Prostate gland (tissue), 2 donors: ENCODE data around the gene ERMARD. TPM values are rescaled to one million over a fixed set of nuclear protein-coding genes. Genes with fewer than 3 reads are reported as not detected.

Experiments used
- DNase-seq: peaks from one replicate; pipeline ENCODE4 v3.0.0-alpha.2; 2019; ENCODE audit warnings: low spot score
- H3K27ac ChIP-seq, 2 donors: fragments of 200-600 bp; sonication (generic); 2 replicates each; pipeline ENCODE4 v1.5.1; 2017 to 2019
- H3K27me3 ChIP-seq: fragments of 200-600 bp; sonication (generic); replicated peaks from 2 replicates; pipeline ENCODE4 v1.5.1; 2019; ENCODE audit not compliant: insufficient read depth
- H3K36me3 ChIP-seq, 2 donors: fragments of 200-600 bp; sonication (generic); 1 replicate in 1 of 2; 2 replicates in 1 of 2; pipeline versions ENCODE4 v1.5.1 to v1.8.1; 2017 to 2019
- H3K4me1 ChIP-seq: fragments of 200-600 bp; sonication (generic); replicated peaks from 2 replicates; pipeline ENCODE4 v1.5.1; 2019
- H3K4me3 ChIP-seq, 2 donors: fragments of 200-600 bp; sonication (generic); 2 replicates each; pipeline ENCODE4 v1.5.1; 2017 to 2019
- H3K9me3 ChIP-seq: fragments of 200-600 bp; sonication (generic); 2 replicates; pipeline ENCODE4 v1.5.1; 2017
- POLR2A ChIP-seq: fragments of 450-650 bp; IDR thresholded peaks from one replicate; pipeline ENCODE4 v1.6.1; 2016; ENCODE audit warnings: antibody characterized with exemption, mild to moderate bottlenecking
- POLR2AphosphoS5 ChIP-seq: sonication (generic); formaldehyde crosslinking; IDR thresholded peaks from one replicate; pipeline ENCODE4 v1.6.1; 2017; ENCODE audit warnings: antibody characterized with exemption
- WGBS: methylation state at CpG from one replicate; pipeline ENCODE4 v1.1.5; 2018; 5-methylcytosine and 5-hydroxymethylcytosine counted together
- intact Hi-C: fragments of 100-400 bp; cut with DNase I; formaldehyde crosslinking; loops from one replicate; pipeline ENCODE4 v1.14.2; 2022
- total RNA-seq, 2 donors: library from RNA; depleted of rRNA; stranded (reverse); fragments of >200 nt; gene quantifications; one replicate each; pipeline ENCODE4 v1.1.0, GENCODE V29; 2016
- TF ChIP-seq, protein P1 (sequence below), 4 experiments: fragments of 200-600 bp in 2 of 4; fragments of 450-650 bp in 2 of 4; sonication (generic) in 2 of 4; IDR thresholded peaks; 1 replicate in 3 of 4; 2 replicates in 1 of 4; pipeline ENCODE4 v1.5.1; 2016 to 2019; ENCODE audit warnings: antibody characterized with exemption in 4 of 4, mild to moderate bottlenecking in 2 of 4, moderate library complexity in 2 of 4

The ERMARD gene
- total RNA-seq, 2 donors from 2014 or later, result 23.7 to 33.2 TPM

DNA sequence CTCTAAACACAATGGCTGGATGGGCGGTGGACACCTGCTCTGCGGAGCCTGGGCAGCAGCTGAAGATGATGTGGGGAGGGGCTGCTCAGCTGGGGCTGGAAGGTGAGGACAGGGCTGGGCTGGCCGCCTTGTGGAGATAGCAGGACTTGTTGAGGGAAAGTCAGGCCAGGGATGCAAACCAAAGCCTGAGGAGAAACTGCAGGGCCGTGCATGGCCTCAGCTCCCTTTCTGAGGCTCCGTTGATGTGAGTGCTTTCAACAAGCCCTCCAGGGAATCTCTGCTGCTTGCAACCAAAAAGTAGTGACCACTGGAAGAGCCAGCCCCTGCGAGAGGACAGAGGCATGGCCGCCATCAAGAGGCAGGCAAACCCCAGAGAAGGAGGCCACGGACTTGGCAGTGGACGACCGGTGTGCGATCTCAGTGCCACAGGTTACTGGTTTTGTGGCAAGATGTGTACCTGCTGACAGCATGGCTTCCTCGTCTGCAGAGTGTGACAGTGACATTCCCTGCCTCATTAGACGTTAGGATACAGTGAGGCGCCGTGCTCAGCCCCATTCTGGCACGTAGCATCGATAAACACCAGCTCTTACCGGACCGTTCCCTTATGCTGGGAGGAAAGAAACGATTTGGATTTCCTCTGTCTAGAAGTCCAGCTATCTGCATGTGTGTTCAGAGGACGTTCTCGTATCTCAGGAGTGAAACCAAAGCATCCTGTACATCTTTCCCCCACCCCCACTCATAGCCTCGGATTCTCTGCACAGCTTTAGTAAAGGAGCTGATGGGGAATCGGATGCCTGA is 37.9 kb downstream of the ERMARD start:
- H3K36me3 ChIP-seq, result no peaks in the 10 kb centered on the region
- H3K9me3 ChIP-seq, result no peaks in the 10 kb centered on the region
- WGBS, result 62% methylated on average over 24 of the region's 24 CpGs
- DNase-seq, result no peak
- peaks cover 4% of the 10 kb centered on the region for H3K4me1 ChIP-seq
- H3K4me3 ChIP-seq, result peak overlapping the region; percentile 24 to 25
- no peak for TF ChIP-seq POLR2A
- no peaks in the 10 kb centered on the region for H3K27me3 ChIP-seq
- H3K27ac ChIP-seq, result peak overlapping the region; percentile 65 to 83
- intact Hi-C loops, result no loop called here

DNA sequence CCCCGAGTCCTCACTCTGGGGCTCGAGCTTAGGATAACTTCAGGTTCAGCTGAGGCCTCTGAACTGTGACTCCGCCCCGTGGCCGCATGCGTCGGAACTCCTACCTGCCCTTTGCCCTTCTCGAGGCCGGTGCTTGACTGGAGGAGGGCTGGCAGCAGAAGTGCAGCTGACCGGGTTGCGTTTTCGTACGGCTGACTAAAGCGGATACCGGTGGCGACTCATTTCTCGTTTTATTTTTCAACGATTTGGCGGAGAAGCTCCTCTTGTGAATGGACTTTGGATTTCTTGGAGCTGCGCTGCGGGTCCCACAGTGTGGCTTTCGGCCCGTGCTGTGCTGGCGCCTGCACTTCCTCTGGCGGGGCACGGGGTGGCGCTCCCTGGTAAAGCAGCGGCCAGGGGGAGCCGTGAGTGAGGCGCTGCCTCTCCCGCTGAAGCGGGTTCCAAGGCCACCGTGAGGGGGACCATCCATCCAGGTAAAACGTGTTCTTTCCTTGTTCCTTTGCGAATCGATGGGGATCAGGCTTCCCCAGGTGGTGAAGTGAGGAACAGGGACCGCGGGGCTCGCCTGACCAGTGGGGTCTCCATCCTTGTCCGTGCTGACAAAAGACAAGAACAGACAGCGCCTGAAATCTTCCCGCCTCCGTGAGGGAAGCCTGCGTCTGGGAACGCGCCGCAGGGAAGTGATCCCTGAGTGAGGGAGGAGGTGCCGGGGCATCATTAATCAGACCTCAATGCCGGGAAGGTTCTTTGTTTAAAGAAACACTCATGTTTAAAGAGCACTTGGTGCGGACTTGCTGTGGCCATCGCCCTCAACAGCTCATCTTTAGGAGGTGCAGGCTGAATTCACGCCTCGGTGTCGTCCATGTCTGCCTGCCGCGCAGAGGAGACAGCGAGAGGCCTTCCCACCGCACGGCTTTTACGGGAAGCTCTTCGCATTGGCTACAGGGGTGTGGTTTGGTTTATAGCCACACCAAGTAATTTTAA is 38.8 kb downstream of the ERMARD start:
- under 1% methylated on average over 61 of the region's 61 CpGs for WGBS
- Histone ChIP-seq H3K4me3 (peak overlapping the region; percentile 24 to 25), H3K36me3 (no peaks in the 10 kb centered on the region), H3K9me3 (no peaks in the 10 kb centered on the region), H3K27me3 (no peaks in the 10 kb centered on the region), H3K27ac (peak overlapping the region; percentile 65 to 83), H3K4me1 (peaks cover 4% of the 10 kb centered on the region)
- intact Hi-C loops, result loop anchor here (5.0 kb wide), 1 partner anchor 747 kb away; no protein-coding TSS in a partner anchor
- DNase-seq, result peak; percentile 61
- TF ChIP-seq, protein P1, sequence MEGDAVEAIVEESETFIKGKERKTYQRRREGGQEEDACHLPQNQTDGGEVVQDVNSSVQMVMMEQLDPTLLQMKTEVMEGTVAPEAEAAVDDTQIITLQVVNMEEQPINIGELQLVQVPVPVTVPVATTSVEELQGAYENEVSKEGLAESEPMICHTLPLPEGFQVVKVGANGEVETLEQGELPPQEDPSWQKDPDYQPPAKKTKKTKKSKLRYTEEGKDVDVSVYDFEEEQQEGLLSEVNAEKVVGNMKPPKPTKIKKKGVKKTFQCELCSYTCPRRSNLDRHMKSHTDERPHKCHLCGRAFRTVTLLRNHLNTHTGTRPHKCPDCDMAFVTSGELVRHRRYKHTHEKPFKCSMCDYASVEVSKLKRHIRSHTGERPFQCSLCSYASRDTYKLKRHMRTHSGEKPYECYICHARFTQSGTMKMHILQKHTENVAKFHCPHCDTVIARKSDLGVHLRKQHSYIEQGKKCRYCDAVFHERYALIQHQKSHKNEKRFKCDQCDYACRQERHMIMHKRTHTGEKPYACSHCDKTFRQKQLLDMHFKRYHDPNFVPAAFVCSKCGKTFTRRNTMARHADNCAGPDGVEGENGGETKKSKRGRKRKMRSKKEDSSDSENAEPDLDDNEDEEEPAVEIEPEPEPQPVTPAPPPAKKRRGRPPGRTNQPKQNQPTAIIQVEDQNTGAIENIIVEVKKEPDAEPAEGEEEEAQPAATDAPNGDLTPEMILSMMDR (IDR thresholded peaks at IDR 0.05), result peak; percentile 81 to 98 (median 92)
- TF ChIP-seq POLR2AphosphoS5, result peak; percentile 53
- TF ChIP-seq POLR2A, result no peak

DNA sequence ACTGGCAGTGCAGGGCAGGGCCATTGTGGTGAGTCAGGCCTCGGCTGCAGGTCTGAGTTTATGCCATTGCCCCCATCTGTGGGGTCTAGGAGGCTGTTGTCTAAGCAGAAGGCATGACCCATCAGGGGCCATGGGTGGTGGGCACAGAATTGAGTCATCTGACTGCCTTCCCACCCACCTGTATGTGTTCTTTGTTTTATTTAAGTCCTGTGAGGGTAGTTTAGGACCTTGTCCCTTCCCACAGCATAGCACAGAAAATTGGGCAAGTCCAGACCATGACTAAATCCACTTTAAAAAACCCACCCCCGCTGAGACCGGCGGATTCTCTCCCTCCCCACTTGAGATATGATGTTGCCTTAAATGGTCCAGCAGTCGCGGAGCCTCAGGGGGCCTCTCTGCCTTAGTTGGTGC is 40.3 kb downstream of the ERMARD start:
- DNase-seq, result no peak
- no peaks in the 10 kb centered on the region for H3K9me3 ChIP-seq
- H3K27me3 ChIP-seq, result no peaks in the 10 kb centered on the region
- intact Hi-C loops, result loop anchor here (5.0 kb wide), 1 partner anchor 746 kb away; no protein-coding TSS in a partner anchor
- no peak for TF ChIP-seq POLR2AphosphoS5
- H3K4me1 ChIP-seq, result peaks cover 4% of the 10 kb centered on the region
- 57% methylated on average over 6 of the region's 6 CpGs for WGBS
- no peak overlapping the region for H3K27ac ChIP-seq
- no peaks in the 10 kb centered on the region for H3K36me3 ChIP-seq
- no peak overlapping the region for H3K4me3 ChIP-seq

DNA sequence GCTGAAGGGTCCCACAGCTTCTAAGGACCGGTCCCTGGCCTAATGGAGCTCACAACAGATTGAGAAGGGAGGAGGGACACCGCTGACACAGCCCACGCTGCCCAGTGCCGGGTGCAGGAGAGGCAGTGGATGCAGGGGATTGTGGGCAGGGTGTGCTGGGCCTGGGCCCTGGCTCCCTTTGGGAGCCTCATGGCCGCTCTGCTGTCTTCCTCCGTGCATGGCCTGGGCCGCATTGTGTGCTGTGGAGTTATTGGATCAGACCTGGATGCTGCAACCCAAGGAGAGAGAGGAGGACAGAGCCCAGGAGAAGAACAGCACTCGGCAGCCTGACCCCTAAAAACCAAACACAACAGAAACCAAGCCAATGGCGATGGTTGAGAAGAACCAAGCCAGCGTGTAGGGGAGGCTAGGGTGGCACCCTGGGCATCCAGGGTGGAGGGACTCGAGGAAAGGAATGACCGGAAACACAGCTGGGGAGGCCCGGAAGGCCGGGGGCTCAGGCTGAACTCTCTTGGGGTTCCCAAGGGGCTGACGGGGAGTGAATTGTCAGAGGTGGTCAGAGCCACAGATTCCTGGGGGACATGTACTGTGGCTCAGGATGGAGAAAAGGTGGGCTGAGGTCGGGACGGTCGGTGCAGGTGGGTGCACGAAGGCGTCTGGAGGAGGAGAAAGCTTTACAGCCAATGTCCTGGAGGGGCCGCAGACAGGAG is 41.0 kb downstream of the ERMARD start:
- Histone ChIP-seq H3K4me3 (no peak overlapping the region), H3K9me3 (no peaks in the 10 kb centered on the region), H3K27ac (no peak overlapping the region), H3K36me3 (no peaks in the 10 kb centered on the region), H3K4me1 (peaks cover 4% of the 10 kb centered on the region), H3K27me3 (no peaks in the 10 kb centered on the region)
- no peak for DNase-seq
- 92% methylated on average over 21 of the region's 21 CpGs for WGBS
- no peak for TF ChIP-seq POLR2AphosphoS5
- no peak for TF ChIP-seq POLR2A
- TF ChIP-seq, protein P1 (IDR thresholded peaks at IDR 0.05), result no peak
- intact Hi-C loops, result loop anchor here (5.0 kb wide), 1 partner anchor 745 kb away; no protein-coding TSS in a partner anchor

DNA sequence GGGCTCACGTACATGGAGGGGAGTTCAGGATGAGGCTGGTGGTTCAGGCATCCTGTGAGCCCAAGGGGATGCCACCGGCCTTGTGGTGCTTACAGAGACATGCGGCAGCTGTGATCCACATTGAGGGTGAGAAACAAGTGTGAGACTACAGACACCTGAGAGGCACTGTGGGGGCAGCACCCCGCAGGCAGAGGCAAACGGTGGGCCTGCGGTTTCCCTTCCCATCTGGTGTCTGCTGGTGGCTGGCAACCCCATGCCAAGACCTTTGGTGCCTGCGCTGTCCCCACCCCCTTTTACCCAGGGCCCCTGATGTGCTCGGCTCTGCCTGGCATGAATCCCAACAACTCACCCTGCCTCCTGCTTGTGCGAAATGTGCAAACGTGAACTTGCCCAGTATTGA is 42.0 kb downstream of the ERMARD start:
- TF ChIP-seq POLR2AphosphoS5, result no peak
- TF ChIP-seq, protein P1 (IDR thresholded peaks at IDR 0.05), result no peak
- TF ChIP-seq POLR2A, result no peak
- Histone ChIP-seq H3K4me3 (no peak overlapping the region), H3K9me3 (no peaks in the 10 kb centered on the region), H3K27me3 (no peaks in the 10 kb centered on the region), H3K4me1 (peaks cover 4% of the 10 kb centered on the region), H3K36me3 (no peaks in the 10 kb centered on the region), H3K27ac (no peak overlapping the region)
- no peak for DNase-seq
- intact Hi-C loops, result loop anchor here (5.0 kb wide), 1 partner anchor 744 kb away; no protein-coding TSS in a partner anchor
- 89% methylated on average over 10 of the region's 10 CpGs for WGBS
